Right renal cortex interstitium (tissue), 3 donors: ENCODE data around the gene GRAMD4. TPM values are rescaled to one million over a fixed set of nuclear protein-coding genes. Genes with fewer than 3 reads are reported as not detected.

ENCODE experiments used
- DNase-seq, 3 donors: peaks; one replicate each; pipeline ENCODE4 v3.0.0-alpha.2; 2013; ENCODE audit warnings: low read depth in 3 of 3, low spot score in 2 of 3
- polyA plus RNA-seq, 3 donors: library from polyadenylated mRNA; unstranded; fragments of 120-200 nt; gene quantifications; one replicate each; pipeline ENCODE4 v1.2.1, GENCODE V29; 2013; ENCODE audit not compliant: insufficient read length in 3 of 3

GRAMD4 gene
- polyA plus RNA-seq, 3 donors: 18.5 to 20.0 (median 19.0) TPM

DNA sequence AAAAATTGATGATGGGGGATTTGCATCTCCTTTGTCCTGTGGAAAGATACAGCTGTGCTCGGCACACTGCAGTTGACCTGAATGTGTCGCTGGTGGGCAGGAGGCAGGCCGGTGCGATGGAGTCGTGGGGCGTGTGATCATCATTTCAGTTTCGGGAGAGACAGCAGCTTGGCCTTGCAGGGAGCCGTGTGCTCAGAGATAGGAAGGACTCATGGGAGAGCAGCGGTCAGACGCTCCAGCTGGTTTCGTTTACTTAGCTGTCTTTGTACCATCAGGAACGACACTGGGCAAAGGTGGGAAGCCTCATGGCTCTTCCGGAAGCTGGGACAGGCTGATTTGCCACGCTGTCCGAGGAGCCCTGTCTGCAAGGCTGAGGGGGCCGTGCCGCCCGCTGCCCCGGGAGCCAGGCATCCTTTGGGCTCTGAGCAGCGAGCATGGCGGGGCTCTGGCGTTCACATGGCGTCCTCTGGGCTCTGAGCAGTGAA is 32.7 kb downstream of the GRAMD4 start:
- no peak for DNase-seq

DNA sequence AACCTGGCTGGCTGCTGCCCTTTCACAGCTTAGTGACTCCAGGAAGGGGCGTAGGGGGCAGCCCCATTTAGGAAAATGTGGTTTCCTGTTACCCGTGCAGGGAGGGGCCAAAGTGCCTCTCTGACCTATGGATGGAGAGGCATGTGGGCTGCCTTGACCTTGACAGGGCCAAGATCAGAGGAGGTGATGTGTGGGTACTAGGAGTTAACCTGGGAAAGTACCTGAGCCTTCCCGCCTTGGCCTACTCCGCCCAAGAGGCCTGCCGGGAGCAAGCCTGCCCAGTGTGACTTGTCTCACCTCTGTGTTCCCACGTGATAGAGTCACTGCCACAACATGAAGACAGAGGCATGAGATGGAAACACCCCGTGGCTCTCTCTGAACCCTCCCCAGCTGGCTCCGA is 33.4 kb downstream of the GRAMD4 start:
- DNase-seq: no peak

DNA sequence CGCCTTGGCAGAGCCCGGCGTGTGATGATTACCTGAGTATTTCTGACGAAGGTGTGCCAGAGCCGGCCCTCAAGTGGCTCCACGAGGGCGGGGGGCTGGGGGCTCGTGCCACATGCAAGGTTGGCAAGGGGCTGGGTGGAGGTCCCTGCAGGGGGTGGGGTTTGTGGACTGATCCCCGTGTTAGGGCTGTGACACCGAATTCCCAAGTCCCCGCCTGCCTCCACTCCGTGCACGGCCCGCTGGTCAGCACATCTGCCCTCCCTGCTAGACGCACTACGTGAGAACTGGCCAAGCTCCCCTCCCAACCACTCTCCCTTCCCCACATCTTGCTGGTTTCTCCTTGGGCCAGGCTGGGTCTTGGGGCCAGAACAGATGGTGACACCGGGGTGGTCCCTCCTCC is 34.2 kb downstream of the GRAMD4 start:
- no peak for DNase-seq

DNA sequence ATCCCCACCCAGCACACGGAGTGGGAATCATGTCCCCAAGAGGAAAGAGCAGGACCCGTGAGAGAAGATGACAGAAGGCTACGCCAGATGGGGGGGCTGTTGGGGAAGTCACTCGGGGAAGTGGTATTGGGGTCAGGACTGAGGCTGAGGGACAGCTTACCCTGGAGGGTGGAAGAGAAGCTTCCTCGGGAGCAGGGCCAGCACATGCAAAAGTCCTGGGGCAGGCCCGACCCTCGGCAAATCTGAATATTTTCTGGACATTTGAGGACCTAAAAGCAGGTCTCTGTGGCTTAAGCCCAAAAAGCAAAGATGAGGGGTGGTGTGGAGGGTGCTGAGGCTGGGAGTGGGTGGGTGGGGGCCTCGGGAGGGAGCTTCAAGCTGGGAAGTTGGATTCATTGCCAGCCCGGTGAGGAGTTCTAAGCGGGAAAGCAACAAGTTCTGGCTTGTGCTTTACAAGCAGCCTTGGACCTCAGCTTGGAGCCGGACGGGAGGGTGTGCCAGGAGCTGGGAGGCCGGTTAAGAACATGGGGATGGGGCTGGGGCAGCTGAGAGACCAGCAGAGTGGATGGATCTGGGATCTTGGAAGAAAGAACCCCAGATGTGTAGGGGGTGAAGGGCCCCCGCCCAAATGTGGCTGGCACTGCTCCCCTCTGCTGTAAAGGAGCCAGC is 34.9 kb downstream of the GRAMD4 start:
- no peak for DNase-seq

DNA sequence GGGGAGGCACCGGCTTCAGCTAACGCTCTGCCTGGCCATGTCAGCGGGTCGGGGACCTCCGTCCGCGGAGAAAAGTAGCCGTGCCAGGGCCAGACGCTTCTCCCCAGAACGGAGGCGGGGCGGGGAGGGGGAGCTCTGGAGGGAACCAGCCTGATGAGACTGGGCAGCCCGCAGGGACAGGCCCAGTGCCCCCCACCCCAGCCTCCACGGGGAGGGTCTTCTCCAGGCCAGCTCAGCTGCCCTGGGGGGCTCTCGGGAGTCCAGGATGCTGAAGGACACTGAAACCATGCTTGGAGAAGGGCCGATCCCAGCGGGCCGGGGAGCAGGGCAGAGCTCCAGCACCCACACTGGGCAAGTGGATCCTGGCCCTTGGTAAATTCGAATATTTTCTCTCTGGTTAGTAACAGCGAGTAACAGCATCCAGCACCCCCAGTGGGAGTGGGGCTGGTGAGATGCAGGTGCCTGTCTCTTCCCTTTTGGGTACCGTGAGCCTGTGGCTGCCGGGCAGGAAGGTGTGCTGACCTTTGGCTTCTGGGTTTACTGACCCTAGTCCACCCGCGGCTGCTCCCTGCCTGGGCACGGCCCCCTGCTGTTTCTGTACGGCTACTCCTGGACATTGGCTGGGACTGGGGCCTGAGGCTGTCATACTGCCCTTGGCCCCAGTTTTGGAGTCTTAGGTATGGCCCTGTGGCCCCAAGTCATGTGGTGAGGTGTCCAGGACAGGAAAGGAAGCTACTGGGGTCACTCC is 35.8 kb downstream of the GRAMD4 start:
- DNase-seq: no peak

DNA sequence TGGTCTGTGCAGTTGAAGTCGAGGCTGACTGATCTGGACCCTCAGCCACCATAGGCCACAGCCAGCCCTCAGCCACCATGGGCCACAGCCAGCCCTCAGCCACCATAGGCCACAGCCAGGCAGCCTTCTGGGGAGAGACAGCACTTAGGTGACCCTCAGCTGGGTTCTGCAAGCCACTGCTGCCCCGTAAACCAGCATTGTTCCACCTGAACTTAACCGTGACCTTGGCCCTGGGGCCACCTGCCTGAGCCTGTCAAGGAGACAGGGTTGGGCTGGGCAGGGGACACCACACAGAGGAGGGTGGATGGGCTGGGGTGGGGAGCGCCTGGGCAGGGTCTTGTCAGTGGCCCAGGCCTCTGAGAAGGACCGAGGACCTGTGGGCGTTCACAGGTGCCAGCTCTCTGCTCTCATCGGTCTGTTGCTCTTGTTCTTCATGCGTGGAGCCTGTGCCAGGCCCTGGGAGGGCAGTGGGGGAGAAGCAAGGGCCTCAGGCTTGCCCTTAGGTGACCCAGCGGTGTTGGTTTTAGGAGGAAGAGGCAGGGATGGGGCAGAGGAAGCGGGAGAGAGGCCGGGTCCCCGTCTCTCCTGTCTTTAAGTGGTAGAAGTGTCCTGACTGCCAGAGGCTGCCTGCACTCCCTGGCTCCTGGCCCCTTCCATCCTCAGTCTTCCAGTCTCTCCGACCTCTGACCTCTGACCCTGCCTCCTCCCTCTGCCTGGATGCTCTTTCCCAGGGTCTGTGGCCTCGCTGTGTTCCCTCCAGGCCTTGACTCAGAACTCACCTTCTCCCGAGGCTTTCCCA is 36.9 kb downstream of the GRAMD4 start:
- no peak for DNase-seq

DNA sequence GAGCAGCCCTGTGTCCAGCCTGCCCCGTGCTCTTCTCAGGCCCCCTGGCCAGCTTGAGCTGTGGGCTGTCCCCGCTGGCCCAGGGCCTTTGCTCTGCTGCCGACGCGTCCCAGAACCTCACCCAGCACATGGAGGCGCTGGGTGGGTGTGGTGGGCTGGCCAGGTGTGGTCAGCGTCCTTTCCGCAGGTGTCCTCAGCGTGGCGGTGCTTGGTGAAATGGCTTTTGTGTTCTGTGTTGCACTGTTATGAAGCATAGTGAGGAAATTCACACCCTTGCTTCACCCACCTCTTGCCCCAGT is 37.4 kb downstream of the GRAMD4 start:
- DNase-seq: no peak

DNA sequence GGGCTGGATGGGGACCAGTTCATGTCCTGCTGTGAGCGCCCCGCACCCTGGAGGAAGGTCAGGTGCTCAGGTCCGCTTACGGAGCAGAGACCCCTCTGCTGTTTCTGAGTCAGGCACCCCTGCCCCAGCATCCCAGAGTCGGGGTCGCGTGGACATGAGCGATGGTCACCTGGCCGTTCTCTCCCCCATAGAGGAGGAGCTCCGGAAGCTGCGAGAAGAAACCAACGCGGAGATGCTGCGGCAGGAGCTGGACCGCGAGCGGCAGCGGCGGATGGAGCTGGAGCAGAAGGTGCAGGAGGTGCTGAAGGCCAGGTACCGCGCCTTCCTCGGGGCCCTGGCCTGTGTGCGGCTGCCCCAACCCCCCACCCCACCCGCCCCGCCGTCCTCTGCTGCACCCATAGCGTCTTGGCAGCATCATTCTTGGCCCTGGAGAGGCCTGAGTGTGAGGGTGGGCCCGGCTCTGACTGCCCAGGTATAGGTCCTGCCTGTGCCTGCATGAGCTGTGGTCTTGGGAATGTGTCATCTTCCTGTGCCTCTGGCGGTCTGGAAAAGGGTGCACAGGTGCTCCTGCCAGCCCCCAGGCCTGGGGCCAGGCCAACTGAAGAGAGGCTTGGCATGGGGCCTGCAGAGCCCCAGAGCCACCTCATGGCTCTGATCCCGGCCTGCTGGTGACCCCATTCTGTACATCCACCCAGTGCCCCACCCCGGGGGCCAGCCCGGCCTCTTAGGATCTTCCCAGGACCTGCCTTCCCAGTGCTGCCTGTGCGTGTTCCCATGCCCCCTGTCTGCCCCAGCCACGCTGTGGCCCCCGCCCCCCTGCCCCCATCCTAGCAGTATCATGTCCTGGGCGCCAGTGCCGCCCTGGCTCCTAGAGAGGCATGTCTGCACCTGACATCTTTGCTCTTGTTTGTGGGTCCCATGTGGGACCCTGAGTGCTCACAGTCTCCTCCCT is 38.1 kb downstream of the GRAMD4 start:
- no peak for DNase-seq

DNA sequence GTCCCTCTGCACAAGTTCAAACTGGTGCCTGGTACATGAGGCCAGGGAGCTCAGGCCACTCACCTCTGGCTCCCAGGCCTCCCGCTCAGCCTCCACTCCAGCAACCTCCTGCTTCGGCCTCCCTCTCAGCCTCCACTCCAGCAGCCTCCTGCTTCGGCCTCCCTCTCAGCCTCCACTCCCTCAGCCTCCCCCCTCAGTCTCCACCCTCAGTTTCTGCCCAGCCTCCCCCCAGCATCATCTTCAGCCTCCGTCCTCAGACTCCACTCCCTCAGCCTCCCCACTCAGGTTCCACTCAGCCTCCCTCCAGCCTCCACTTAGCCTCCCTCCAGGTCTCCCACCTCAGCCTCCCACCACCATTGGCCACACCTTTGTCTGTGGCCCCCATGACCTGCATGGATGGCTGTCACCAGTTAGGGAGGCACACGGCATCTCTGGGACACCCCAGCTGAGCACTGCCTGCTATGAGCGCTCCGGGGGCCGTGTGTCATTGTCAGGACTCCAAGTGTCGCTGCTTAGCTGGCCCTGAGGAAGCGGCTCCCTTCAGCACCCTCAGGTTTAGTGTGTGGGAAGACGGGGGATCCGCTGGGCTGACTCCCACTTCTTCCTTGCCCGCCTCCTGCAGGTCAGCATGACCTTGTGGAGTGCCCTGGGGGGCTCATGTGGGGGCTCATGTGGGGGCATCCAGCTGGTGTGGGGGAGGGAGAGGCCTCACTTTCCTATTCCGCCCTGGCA is 39.0 kb downstream of the GRAMD4 start:
- DNase-seq: no peak

DNA sequence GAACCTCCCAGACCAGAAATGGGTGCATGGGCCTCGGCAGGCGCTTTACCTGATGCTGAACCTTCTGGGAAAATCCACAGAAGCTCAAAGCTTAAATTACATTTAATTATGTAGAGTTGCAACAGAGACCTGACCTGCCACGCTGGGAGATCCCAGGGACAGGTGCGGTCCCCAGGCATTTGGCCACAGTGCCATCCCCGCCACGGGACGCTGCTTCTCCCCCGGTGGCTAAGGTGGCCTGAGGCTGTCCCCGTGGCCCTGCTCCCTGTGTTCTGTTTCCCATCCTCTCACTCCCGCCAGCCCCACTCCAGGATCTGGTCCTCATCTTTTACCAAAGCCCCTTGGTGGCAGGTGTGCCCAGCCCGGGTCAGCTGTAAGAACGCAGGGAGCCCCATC is 39.6 kb downstream of the GRAMD4 start:
- DNase-seq: no peak

DNA sequence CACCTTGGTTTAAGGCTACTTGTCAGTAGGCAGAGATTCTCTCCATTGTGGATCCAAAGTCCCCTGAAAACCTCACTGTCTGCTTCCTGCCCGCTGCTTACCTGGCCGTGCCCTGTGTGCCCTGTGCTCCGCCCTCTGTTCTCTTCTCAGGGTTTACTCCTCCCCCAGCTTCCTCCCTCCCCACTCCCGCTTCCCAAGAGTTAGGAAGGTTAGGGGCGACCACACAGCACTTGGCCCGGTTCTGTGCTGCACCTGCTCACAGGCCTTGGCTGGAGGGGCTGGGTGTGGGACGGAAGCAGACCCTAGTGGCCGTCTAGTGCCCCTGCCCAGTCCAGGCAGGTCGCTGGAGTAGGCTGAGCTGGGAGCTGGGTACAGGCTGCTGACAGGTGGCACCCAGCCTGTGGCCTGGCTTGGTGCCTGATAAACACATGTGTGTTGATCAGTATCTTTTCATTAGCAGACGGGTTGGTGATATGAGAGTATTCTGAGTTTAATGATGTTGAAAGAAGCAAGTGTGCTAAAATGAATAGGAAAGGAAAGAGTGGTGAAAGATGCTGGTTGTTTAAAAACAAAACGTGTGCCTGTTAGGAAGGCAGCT is 40.5 kb downstream of the GRAMD4 start:
- DNase-seq: no peak

DNA sequence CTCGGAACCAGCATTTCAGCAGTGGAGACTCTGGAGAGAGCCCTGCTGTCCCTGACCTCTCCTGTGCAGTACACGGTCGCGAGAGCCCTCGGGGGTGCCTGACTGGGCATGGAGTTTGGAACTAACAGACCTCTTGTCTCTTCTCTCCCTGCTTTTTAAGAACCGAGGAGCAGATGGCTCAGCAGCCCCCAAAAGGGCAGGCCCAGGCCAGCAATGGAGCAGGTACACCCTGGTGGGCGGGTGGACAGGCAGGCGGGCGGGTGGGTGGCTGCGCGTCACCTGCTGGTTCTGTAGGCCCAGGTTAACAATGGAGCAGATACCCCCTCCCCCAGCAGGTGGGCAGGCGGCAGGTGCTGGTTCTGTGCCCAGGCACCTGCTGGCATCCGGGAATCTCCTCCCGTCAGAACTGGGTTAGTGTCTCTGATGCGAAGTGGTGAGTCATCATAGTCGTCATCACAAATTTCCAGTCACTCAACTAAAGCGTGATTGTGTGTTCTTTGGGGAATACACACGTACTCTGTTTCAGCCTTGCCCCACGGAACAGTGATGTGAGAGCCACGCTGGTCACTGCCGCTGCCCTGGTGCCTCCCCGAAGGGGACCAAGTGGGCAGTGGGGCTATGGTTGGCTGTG is 41.1 kb downstream of the GRAMD4 start:
- DNase-seq: no peak

DNA sequence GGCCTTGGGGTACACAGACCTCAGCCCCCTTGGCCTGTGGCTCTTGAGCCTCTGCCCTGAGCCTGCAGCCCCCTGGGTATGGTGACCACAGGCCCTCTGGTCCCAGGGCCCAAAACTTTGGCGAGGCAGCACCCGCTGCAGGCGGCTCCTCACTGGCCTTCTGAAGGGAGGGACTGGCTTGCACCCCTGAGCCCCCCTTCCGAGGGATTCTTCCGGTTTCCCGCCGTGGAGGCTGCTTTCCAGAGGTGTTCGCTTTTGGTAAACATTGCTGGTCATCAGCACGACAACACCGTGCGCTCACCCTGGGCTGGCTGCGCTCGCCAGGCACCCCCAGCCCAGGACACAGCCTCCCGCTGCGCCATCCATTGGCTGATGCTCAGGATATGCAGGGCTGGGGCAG is 42.0 kb downstream of the GRAMD4 start:
- no peak for DNase-seq

DNA sequence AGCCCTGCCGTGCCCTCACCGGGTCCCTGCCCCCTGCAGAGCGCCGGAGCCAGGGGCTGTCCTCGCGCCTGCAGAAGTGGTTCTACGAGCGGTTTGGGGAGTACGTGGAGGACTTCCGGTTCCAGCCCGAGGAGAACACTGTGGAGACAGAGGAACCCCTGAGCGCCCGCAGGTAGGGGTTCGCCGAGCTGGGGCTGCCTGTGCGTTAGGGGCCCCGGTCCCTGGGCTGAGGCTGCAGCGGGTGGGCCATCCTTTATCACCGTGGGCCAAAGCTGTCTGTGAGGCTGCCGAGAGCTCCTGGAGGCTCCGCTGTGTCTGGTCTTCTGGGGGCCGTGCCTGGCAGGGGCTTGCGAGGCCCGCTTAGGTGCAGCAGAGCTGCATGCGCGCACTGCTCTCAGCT is 42.8 kb downstream of the GRAMD4 start:
- DNase-seq: no peak

DNA sequence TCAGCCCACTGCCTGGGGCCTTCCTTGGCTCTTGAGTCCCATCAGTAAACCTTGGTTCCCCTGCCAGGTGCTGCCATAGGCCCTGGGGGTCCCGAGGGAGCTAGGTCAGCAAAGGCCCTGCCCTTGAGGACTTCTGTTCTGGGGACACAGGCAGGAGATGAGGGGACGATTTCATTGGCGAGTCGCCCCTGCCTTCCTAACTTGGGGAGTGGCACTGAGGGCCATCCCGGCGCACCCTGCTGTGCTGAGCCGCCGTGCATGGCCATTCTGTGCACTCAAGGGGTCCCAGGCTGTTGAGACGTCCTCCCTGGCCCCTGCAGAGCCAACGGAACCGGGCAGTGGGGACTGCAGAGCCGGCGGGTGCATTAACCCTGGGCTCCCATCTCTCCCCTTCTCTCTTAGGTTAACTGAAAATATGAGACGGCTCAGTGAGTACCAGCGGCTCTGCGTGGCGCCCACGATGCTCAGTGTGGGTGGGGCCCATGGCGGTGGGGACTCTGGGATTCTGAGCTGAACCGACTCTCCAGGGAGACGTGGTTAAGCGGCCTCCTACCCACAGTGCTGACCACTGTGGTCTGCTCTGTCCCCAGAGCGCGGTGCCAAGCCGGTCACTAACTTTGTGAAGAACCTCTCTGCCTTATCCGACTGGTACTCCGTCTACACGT is 43.4 kb downstream of the GRAMD4 start:
- DNase-seq: no peak

DNA sequence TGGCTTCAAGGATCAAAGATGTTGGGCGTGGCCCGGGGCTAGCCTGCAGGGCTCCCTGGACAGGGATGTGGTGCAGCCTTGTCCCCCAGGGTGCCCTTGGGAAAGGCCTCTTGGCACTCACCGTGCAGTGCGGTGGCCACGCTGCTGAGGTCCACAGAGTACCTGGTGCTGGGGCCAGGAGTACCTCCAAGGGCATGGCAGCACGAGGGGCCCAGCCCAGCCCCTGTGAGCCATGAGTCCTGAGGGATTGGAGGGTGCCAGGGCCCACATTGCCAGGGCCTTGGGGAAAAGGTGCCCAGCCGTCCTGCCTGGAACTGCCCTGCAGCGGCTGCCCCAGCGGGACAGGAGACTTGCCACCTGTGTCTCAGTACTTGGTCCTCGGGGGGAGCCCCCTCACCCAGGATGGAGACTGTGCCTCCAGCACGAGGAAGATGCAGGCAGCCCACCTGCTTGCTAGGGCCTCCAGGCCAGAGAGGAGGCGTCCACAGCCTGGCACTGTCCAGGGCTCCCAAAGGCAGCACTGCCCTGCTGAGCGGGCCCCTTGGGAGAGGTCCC is 44.2 kb downstream of the GRAMD4 start:
- DNase-seq: no peak

DNA sequence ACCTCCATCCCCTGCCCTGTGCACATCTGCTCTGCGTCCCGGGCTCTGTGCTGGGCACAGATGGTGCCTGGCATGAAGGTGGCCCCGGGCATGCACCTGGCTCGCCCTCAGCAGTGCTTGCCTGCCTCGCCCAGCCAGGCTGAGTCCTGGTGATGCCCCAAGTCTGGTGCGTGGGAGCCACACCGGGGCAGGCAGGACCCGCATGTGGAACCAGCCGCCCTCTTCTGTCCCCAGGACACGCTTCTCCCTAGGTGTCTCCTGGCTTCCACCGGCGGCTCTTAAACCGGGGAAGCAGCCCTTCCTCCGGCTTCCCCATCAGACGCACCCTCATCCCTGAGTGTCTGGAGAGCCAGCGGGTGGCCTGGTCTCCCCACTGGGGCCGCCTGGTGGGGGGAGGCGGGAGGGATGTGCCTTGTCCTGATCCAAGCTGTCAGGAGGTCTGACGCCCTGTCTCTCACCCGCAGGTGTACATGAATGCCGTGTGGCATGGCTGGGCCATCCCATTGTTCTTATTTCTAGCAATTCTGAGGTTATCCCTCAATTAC is 45.0 kb downstream of the GRAMD4 start:
- no peak for DNase-seq

DNA sequence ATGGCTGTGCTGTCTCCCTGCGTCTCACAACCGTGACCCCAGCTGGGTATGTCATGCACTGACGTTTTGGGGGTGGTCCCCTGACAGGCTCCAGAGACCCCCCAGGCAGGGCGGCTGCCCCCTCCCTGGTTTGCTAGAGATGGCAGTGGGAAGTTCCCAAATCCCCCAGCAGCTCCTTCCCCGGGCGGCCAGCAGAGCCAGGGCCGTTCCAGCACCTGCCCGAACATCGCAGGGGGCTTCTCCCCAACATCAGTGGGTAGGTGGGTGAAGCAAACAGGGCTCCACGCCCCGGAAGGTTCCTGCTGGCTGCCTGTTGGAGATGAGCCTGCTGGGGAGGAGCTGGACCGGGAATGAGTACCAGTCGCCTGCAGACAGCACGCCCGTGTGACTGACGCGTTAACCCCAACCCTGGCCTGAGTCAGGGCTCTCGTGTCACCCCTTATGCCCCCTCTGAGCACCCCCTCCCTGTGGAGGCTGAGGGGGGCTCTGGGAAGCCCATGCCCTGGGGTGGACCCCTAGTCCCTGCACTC is 45.6 kb downstream of the GRAMD4 start:
- no peak for DNase-seq
